Peyer's patch (tissue), 4 donors: Measurements from ENCODE around the gene EXOC1.

Source experiments
- CTCF ChIP-seq, 6 experiments: fragments of 450-650 bp in 4 of 6; fragments of 200-600 bp in 2 of 6; sonication (generic) in 1 of 6; IDR thresholded peaks; one replicate each; pipeline ENCODE4 v1.5.1; 2017 to 2019; ENCODE audit warnings: antibody characterized with exemption in 6 of 6, mild to moderate bottlenecking in 3 of 6, moderate library complexity in 1 of 6
- POLR2A ChIP-seq, 2 donors: fragments of 450-650 bp; IDR thresholded peaks; one replicate each; pipeline ENCODE4 v1.5.1; 2017; ENCODE audit warnings: antibody characterized with exemption in 2 of 2, mild to moderate bottlenecking in 2 of 2, moderate library complexity in 2 of 2

DNA sequence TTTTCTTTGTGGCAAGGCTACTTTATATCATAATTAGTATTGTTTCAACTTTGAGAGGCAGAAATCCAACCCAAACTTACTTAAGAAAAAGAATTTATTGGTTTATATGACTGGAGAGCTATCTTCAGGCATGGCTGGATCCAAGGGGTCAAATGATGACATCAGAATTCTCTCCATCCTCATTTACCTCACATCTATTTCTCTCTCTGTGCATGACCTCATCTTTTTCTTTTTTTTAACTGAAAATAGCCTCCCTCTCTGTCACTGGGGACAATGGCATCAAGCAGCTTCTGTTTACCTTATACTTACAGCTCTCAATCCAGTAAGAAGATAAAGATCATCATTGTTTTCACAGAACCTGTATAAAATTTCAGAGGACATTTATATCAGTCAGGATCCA is 45.9 kb upstream of the EXOC1 start:
- TF ChIP-seq POLR2A (IDR thresholded peaks at IDR 0.05) (no peak), CTCF (IDR thresholded peaks at IDR 0.05) (no peak)
